Naive thymus-derived CD8-positive, alpha-beta T cell (primary cell): ENCODE data around the gene GRM5. TPM values are rescaled to one million over a fixed set of nuclear protein-coding genes. Genes with fewer than 3 reads are reported as not detected.

Source experiments
- ATAC-seq, 2 donors: fragments of 150-1000 bp; cut with Tn5 transposase in 1 of 2; sonication (Bioruptor Pico), chemical (Tn5 transposase) in 1 of 2; 1 replicate in 1 of 2; 2 replicates in 1 of 2; pipeline ENCODE4 v1.10.0; 2021; ENCODE audit warnings: mild to moderate bottlenecking in 2 of 2, moderate library complexity in 2 of 2
- POLR2A ChIA-PET: fragments of 350-600 bp; sonication (Branson Sonifier 250); formaldehyde crosslinking; loops from one replicate; lab custom pipeline; 2021; ENCODE audit warnings: antibody characterized with exemption; lab: Charles Lee
- DNase-seq, 10 donors: peaks; one replicate each; pipeline versions ENCODE4 v3.0.0 to v3.0.0-alpha.2; 2020 to 2022
- H3K27ac Mint-ChIP-seq, 10 donors: one replicate each; pipeline ENCODE4 v1.8.0; 2020 to 2022; ENCODE audit warnings: mild to moderate bottlenecking in 10 of 10, mixed read lengths in 10 of 10, moderate library complexity in 4 of 10, inconsistent platforms in 1 of 10
- H3K27me3 Mint-ChIP-seq, 5 donors: one replicate each; pipeline ENCODE4 v1.8.0; 2021 to 2022; ENCODE audit warnings: mixed read lengths in 5 of 5
- H3K36me3 Mint-ChIP-seq, 3 donors: one replicate each; pipeline ENCODE4 v1.8.0; 2020 to 2022; ENCODE audit warnings: mixed read lengths in 3 of 3, mild to moderate bottlenecking in 2 of 3, inconsistent platforms in 1 of 3
- H3K4me1 Mint-ChIP-seq, 4 donors: one replicate each; pipeline ENCODE4 v1.8.0; 2021 to 2022; ENCODE audit warnings: mixed read lengths in 4 of 4
- H3K4me3 Mint-ChIP-seq, 10 donors: one replicate each; pipeline ENCODE4 v1.8.0; 2020 to 2022; ENCODE audit warnings: mild to moderate bottlenecking in 10 of 10, mixed read lengths in 10 of 10, moderate library complexity in 6 of 10, inconsistent platforms in 1 of 10
- H3K9me3 Mint-ChIP-seq, 9 donors: one replicate each; pipeline ENCODE4 v1.8.0; 2020 to 2022; ENCODE audit warnings: mixed read lengths in 9 of 9, mild to moderate bottlenecking in 3 of 9, inconsistent platforms in 1 of 9, moderate library complexity in 1 of 9
- polyA plus RNA-seq, 3 donors: library from polyadenylated mRNA; unstranded; fragments of 300-500 nt; fragmentation: Illumina TruSeq; gene quantifications; one replicate each; pipeline ENCODE4 v1.2.3, GENCODE V29; 2021
- total RNA-seq, 8 experiments: library from RNA in 2 of 8; stranded (reverse) in 2 of 8; gene quantifications; one replicate each; pipeline ENCODE4 v1.2.3 and lab custom pipeline; 2021 to 2026

The GRM5 gene
- total and polyA plus RNA-seq, 5 experiments from 2014 or later, result not detected

DNA sequence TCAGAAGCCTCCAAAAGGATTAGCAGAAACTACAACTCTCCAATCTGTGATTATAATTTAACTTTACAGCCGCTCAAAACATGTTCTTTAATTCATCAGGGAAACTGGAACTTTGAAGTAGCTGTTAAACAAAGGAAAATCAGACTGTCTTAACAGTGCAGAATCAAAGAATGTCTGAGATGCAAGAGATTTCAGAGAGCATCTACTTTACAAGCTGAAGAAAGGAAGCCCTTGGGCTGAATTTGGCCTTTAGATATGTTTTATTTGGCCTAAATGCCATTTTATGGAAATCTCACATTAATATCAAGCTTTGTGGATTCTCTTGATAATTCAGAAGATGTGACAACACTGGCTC lies 446.7 kb downstream of the GRM5 start:
- ATAC-seq, result no peak
- H3K4me1 Mint-ChIP-seq, result no peaks in the 10 kb centered on the region
- no peaks in the 10 kb centered on the region for H3K36me3 Mint-ChIP-seq
- H3K9me3 Mint-ChIP-seq, result no peaks in the 10 kb centered on the region
- H3K27ac Mint-ChIP-seq, result no peak overlapping the region
- POLR2A ChIA-PET, result no interaction called here
- peaks cover 0 to 1% (median 0%) of the 10 kb centered on the region in 5 donors for H3K27me3 Mint-ChIP-seq
- no peak overlapping the region for H3K4me3 Mint-ChIP-seq
- no peak for DNase-seq

DNA sequence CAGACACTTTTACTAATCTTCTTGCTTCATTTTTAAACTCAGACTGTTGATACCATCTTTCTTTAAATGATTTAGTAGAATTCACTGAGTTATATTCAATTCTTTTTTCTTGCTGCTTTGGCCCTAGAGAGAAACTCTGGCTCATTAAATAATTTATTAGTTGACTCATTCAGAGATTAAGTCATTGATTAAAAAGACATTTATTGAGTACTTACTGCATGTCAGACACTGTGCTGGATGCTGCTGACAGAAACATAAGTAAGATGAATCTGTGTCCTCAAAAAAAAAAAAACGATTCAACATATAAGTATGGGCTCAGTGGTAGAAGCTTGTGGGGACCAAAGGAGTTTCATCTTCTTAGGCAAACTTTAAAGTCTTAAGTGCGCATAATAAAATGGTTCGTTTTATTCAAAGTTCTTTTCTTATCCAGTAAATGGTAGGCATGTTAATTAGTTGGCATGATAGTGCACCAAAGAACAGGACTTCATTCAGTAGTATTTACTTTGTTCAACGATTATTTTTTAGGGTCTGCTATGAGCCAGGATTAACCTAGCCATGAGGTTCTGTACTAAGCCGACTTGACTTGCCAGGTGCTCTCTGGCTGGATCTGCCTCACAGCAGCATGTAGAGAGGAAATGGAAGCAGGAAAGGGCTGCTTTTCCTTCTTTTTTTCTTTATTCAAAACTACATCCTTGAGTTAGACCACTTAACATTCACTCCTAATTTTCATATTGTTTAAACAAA lies 447.3 kb downstream of the GRM5 start:
- no peak for DNase-seq
- H3K27me3 Mint-ChIP-seq, result peaks cover 0 to 1% (median 0%) of the 10 kb centered on the region in 5 donors
- ATAC-seq, result no peak
- H3K36me3 Mint-ChIP-seq, result no peaks in the 10 kb centered on the region
- H3K4me1 Mint-ChIP-seq, result no peaks in the 10 kb centered on the region
- H3K9me3 Mint-ChIP-seq, result peaks cover 0 to 1% (median 0%) of the 10 kb centered on the region in 9 donors
- POLR2A ChIA-PET, result no interaction called here
- no peak overlapping the region for H3K4me3 Mint-ChIP-seq
- H3K27ac Mint-ChIP-seq, result no peak overlapping the region

DNA sequence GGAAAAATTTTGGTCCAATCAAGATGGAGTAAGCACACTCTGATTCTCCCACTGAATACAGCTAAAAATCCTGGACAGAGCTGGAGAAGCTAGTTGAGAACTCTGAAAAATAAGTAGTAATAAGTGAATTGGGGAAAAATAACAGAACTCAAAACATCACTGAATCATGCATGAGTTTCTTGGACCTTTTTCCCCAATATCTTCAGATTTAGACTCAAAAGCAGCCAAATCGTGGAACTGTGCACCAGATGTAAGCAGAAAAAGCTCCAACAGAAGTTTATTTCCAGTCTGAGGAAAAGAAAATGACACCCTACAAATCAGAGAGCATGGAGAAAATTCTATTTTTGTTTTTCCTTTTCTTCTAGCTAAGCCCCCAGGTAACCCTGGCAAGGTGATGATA lies 448.6 kb downstream of the GRM5 start:
- no peak for DNase-seq

DNA sequence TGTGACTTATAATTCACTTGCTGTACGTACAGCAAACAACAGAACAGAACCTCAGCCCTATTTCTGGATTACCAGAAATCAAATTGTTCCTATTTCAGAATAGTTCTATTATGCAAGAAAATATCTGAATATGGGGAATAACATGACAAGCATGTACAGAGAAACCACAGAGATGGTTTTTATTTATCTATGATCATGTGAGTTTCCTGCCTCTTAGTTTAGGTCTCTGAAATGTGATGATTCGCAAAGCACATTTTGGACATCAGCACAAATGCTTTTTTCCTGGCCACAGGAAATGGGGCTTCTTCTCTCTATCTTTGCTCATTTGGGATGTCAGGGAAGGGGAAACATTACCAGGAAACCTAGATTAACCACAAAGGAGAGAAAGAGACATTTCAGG lies 461.5 kb downstream of the GRM5 start:
- ATAC-seq, result no peak
- Mint-ChIP-seq H3K27ac (no peak overlapping the region), H3K4me3 (no peak overlapping the region), H3K4me1 (no peaks in the 10 kb centered on the region), H3K36me3 (peaks cover 0 to 8% (median 0%) of the 10 kb centered on the region in 3 donors), H3K9me3 (peaks cover 0 to 8% (median 2%) of the 10 kb centered on the region in 9 donors), H3K27me3 (peaks cover 0 to 2% (median 0%) of the 10 kb centered on the region in 5 donors)
- no peak for DNase-seq
- POLR2A ChIA-PET, result no interaction called here

More for the DNA sequence above, 448.6 kb downstream of the GRM5 start:
- peaks cover 0 to 9% (median 3%) of the 10 kb centered on the region in 9 donors for H3K9me3 Mint-ChIP-seq
- no peak overlapping the region for H3K27ac Mint-ChIP-seq
- H3K4me1 Mint-ChIP-seq, result no peaks in the 10 kb centered on the region
- POLR2A ChIA-PET, result no interaction called here
- ATAC-seq, result no peak
- peaks cover 0 to 1% (median 0%) of the 10 kb centered on the region in 5 donors for H3K27me3 Mint-ChIP-seq
- H3K4me3 Mint-ChIP-seq, result no peak overlapping the region
- peaks cover 0 to 5% (median 0%) of the 10 kb centered on the region in 3 donors for H3K36me3 Mint-ChIP-seq

DNA sequence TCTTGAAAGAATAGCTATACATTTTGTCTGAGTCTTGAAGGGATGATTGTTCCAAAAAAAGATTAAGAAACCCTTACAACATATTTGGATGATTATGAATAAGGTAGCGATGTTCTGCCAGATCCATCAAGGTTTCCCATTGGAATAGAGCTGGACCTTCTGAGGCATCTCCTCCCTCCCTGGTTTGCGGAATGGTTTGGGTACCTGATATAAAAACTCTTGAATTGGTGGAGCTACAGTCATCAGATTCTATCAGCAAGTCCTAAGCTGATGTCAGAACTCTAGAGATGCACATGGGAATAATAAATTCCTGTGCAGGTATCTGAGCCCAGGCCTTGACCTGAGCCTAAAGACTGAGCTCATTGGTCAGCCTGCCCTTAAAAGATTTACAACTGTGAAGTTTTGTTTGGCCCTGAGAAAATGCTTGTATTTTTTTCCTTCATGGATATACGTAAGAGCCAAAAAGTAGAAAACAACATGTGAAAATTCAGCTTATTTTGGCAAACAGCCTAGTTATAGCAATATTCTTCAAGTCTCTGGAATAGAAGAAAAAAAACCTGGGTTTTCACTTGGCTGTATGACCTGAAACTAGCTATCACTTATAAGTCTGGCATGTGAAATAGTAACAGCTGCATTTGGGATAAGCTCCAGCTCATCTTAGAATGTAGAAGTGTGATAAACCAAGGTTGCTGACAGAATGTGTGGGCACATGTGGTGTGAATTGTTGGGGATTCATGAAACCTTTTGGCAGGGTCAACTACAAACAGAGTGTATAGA lies 462.5 kb downstream of the GRM5 start:
- Mint-ChIP-seq H3K27ac (no peak overlapping the region), H3K4me3 (no peak overlapping the region), H3K9me3 (peaks cover 0 to 5% (median 0%) of the 10 kb centered on the region in 9 donors), H3K36me3 (peaks cover 0 to 3% (median 0%) of the 10 kb centered on the region in 3 donors), H3K4me1 (peaks cover 0 to 3% (median under 1%) of the 10 kb centered on the region in 4 donors), H3K27me3 (peaks cover 0 to 2% (median 0%) of the 10 kb centered on the region in 5 donors)
- no peak for DNase-seq
- ATAC-seq, result no peak
- POLR2A ChIA-PET, result no interaction called here

DNA sequence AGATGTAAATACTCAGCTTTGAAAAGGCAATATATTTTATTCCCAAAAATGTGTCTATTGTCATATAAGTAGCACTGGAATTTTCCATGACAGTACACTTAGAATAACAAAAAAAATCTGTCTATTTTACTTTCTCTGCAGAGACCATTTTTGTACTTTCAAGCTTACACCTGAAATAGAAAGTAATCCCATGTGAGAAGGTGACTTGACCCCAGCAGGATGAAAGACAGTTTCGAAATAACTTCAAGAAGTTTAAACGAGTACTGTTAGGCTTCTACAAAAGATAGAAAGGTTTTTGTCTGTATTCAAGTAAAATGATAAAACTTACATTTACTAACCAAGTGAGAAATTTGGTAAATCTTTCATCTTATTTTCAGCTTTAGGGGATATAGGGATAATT lies 468.4 kb downstream of the GRM5 start:
- POLR2A ChIA-PET, result no interaction called here

DNA sequence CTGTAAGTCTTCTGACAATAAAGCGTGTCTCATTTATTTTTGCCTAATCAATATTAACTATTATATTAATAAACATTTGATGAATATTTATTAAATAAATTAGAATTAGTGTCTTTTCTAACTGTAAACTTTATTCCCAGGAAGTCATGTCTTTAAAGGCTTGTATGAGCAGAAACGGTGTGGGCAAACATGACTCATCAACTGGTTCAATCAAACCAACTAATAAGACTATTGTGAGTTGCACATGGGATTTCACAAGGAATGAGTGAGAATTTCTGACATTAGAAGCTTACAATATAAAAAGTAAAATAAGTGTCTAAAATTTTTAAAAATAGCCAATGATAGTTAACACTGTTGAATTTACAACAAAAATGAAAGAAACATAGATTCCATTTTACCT lies 469.0 kb downstream of the GRM5 start:
- no peak overlapping the region for H3K4me3 Mint-ChIP-seq

More for the DNA sequence above, 468.4 kb downstream of the GRM5 start:
- no peak for ATAC-seq
- Mint-ChIP-seq H3K4me3 (no peak overlapping the region), H3K27me3 (peaks cover 0 to 2% (median 0%) of the 10 kb centered on the region in 5 donors), H3K36me3 (peaks cover 0 to 1% (median 0%) of the 10 kb centered on the region in 3 donors), H3K27ac (peak overlapping the region in 3 of 10 donors; percentile 26 to 47 (median 35)), H3K9me3 (no peaks in the 10 kb centered on the region), H3K4me1 (peaks cover 0 to 12% (median 6%) of the 10 kb centered on the region in 4 donors)
- no peak for DNase-seq

DNA sequence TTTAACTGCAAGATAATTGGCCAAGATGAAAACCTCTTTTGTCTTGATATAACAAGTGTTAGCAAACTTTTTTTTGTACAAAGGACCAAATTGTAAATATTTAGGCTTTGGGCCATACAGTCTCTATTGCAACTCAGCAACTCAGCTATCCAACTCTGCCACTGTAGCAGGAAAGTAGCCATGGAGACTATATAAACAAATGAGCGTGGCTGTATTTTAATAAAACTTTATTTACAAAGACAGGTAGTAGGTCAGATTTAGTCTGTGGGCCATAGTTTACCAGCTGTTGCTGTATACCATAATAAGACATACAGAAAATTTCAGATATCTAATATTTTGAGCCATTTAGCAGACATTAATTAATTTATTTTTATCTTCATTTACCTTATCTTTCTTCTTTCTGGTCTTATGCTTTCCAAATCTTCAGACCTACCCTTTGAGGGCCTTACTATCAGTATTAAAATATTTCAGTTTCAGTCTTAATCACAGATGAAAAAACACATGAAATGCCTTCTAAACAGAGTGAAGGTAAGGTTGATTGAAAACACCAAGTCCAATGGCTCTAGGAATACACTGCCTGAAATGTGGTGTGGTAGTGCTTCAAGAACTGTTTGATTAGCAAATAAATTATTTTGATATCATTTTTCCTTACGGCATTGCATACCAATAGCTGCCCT lies 471.4 kb downstream of the GRM5 start:
- Mint-ChIP-seq H3K4me1 (peaks cover 0 to 12% (median 6%) of the 10 kb centered on the region in 4 donors), H3K9me3 (no peaks in the 10 kb centered on the region), H3K4me3 (no peak overlapping the region), H3K36me3 (peaks cover 0 to 1% (median 0%) of the 10 kb centered on the region in 3 donors), H3K27ac (peak overlapping the region in 1 of 10 donors; percentile 43), H3K27me3 (no peaks in the 10 kb centered on the region)
- ATAC-seq (no peak), DNase-seq (no peak)
- POLR2A ChIA-PET, result no interaction called here

More for the DNA sequence above, 469.0 kb downstream of the GRM5 start:
- Mint-ChIP-seq H3K27me3 (peaks cover 0 to 2% (median 0%) of the 10 kb centered on the region in 5 donors), H3K36me3 (peaks cover 0 to 1% (median 0%) of the 10 kb centered on the region in 3 donors), H3K4me1 (peaks cover 0 to 12% (median 6%) of the 10 kb centered on the region in 4 donors), H3K27ac (no peak overlapping the region), H3K9me3 (no peaks in the 10 kb centered on the region)
- no peak for ATAC-seq
- no peak for DNase-seq
- POLR2A ChIA-PET, result no interaction called here

DNA sequence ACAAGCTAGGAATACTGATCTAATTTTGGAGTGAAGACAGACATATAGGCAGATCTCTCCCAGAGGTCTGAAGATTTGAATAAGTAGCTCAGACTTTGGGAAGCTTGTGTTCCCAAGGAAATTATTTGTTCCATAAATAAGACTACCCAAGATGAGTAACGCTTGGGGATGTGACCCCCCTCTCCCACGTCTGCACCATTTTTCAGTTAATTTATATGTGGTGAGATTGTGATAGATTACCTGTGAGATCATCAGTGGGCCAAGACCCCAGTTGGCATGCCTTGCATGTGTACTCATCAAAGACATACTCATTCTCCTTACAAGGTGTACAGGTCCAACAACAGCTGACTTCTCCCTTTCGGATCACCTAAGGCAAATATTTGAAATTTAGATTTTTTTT lies 475.4 kb downstream of the GRM5 start:
- no peak overlapping the region for H3K27ac Mint-ChIP-seq
- H3K4me1 Mint-ChIP-seq, result peaks cover 2 to 10% (median 6%) of the 10 kb centered on the region in 4 donors
- peaks cover 0 to 1% (median 0%) of the 10 kb centered on the region in 3 donors for H3K36me3 Mint-ChIP-seq
- no peaks in the 10 kb centered on the region for H3K9me3 Mint-ChIP-seq
- H3K4me3 Mint-ChIP-seq, result no peak overlapping the region
- DNase-seq (no peak), ATAC-seq (no peak)
- POLR2A ChIA-PET, result no interaction called here
- no peaks in the 10 kb centered on the region for H3K27me3 Mint-ChIP-seq

DNA sequence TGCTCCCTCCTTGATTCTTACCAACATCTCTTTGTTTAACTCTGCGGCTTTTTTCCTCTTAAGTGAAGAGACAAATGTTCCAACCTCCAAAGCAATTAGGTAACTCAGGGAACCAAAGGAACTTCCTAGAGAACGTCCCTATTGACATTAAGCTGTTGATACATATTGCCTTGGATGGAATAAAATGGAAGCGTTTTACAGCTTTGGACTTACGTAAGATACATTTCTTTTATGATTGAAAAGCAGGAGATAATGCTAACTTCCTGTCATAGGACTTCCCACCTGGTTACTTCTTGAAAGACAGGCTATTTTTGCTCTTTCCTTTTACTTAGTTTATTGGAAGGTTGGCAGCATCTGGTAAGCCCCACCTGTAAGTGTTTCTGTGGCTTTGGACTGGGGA lies 482.5 kb downstream of the GRM5 start:
- H3K9me3 Mint-ChIP-seq, result peaks cover 0 to 2% (median 0%) of the 10 kb centered on the region in 9 donors
- no peak for DNase-seq
- H3K27ac Mint-ChIP-seq, result no peak overlapping the region
- no peak overlapping the region for H3K4me3 Mint-ChIP-seq
- peaks cover 0 to 4% (median 0%) of the 10 kb centered on the region in 3 donors for H3K36me3 Mint-ChIP-seq
- POLR2A ChIA-PET, result interaction anchor here (0.6 kb wide), 1 partner anchor 518 kb away, joined by 3 read pairs; no protein-coding TSS in a partner anchor
- peaks cover 1 to 13% (median 7%) of the 10 kb centered on the region in 5 donors for H3K27me3 Mint-ChIP-seq
- ATAC-seq, result no peak
- peaks cover 2 to 10% (median 6%) of the 10 kb centered on the region in 4 donors for H3K4me1 Mint-ChIP-seq

DNA sequence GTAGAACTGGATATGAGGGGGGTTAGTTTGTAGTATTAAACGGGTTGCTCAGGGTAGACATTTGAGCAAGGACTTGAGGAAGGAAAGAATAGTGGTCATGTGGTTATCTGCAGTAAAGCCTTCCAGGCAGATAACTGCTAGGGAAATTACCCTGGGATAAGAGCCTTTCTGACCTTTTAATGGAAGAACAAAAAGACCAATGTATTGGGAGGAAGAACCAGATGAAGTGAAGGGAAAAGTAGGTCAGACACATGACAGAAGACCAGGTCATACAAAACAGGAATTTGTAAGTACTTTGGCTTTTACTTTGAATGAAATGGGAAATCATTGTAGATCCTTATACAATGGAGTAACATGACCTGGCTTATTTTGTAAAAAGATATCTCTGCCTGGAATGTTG lies 486.3 kb downstream of the GRM5 start:
- Mint-ChIP-seq H3K36me3 (peaks cover 0 to 4% (median 0%) of the 10 kb centered on the region in 3 donors), H3K4me1 (no peaks in the 10 kb centered on the region), H3K27me3 (peaks cover 1 to 13% (median 7%) of the 10 kb centered on the region in 5 donors), H3K27ac (no peak overlapping the region), H3K9me3 (peaks cover 0 to 2% (median 0%) of the 10 kb centered on the region in 9 donors), H3K4me3 (no peak overlapping the region)
- POLR2A ChIA-PET, result no interaction called here
- DNase-seq, result no peak
- no peak for ATAC-seq

DNA sequence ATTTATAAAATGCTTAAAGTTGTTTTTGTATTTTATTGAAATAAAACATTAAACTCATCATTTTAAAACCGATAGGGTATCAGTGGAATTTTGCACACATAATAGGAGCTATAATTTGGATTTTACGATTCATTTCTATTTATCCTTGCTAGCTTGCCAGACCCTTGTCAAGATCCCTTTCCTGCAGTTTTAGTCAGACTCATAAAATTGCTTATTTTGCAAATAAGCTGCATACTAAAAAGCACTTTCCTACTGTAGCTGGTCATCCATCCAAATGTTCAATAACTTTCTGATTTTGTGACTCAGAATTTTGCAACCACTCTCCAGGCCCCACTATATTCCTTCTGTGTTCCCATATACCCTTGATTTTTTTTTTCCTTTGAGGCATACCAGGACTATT lies 489.0 kb downstream of the GRM5 start:
- DNase-seq (no peak), ATAC-seq (no peak)
- POLR2A ChIA-PET, result no interaction called here

More for the DNA sequence above, 489.0 kb downstream of the GRM5 start:
- Mint-ChIP-seq H3K27me3 (peaks cover 0 to 13% (median 6%) of the 10 kb centered on the region in 5 donors), H3K36me3 (peaks cover 0 to 4% (median 0%) of the 10 kb centered on the region in 3 donors), H3K27ac (no peak overlapping the region), H3K4me3 (no peak overlapping the region), H3K4me1 (no peaks in the 10 kb centered on the region), H3K9me3 (peaks cover 0 to 2% (median 0%) of the 10 kb centered on the region in 9 donors)
